Neutrophil (primary cell): ENCODE data around the gene CYP1B1.

Experiments used
- H3K27ac ChIP-seq: fragments of 200-600 bp; sonication (generic); 2 replicates; pipeline ENCODE4 v1.5.1; 2016; ENCODE audit warnings: mild to moderate bottlenecking, moderate library complexity
- H3K27me3 ChIP-seq: fragments of 200-600 bp; sonication (generic); 2 replicates; pipeline ENCODE4 v1.6.0; 2016; ENCODE audit warnings: mild to moderate bottlenecking
- H3K36me3 ChIP-seq: fragments of 200-600 bp; sonication (generic); 2 replicates; pipeline ENCODE4 v1.5.1; 2017
- H3K4me1 ChIP-seq, 2 experiments: fragments of 200-600 bp in 1 of 2; sonication (generic) in 1 of 2; 1 replicate in 1 of 2; 2 replicates in 1 of 2; pipeline versions ENCODE4 v1.5.1 to v1.6.1; 2013 to 2016; ENCODE audit warnings: low read depth in 1 of 2, low read length in 1 of 2, mild to moderate bottlenecking in 1 of 2, moderate library complexity in 1 of 2; ENCODE audit not compliant: control insufficient read depth in 1 of 2, insufficient read depth in 1 of 2
- H3K4me3 ChIP-seq, 2 experiments: fragments of 200-600 bp in 1 of 2; sonication (generic) in 1 of 2; 1 replicate in 1 of 2; 2 replicates in 1 of 2; pipeline ENCODE4 v1.5.1; 2013 to 2016; ENCODE audit warnings: low read depth in 1 of 2, low read length in 1 of 2, mild to moderate bottlenecking in 1 of 2, moderate library complexity in 1 of 2
- H3K9me3 ChIP-seq: fragments of 200-600 bp; sonication (generic); 2 replicates; pipeline ENCODE4 v1.5.1; 2016
- TF ChIP-seq, protein P1 (sequence below): fragments of 200-600 bp; sonication (generic); IDR thresholded peaks from 2 replicates; pipeline ENCODE4 v1.5.1; 2016; ENCODE audit warnings: antibody characterized with exemption

The CYP1B1 gene

DNA sequence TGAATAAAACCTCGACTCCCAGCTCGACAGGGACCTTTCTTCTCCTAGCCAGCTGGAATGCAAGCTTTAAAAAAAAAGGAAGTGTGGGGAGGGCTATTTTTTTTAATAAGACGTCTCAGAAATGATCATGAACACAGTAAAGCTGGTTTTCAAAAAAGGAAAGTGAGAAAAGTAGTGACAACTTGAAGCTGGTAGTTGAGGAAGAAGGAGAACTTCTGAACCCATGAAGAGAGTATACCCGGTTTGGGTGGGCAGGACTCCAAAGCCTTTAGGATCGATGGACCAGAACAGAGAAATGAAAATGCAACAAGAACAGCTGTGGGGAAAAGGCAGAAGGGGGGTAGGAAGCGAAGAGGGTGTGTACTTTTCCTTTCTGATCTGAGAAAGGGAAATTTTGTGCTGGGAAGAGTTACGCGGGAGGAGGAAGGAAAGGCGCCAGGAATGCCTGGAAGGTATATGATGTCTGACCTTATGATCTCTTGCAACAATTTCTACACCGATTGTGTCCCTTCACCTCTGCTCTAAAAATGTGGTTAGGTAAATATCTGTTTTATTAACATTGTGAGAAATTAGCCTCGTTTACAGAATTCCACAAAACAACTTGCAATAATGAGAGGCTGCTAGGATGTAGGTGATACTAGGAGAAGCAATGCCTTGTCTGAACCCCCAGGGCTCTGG, 22.6 kb upstream of the CYP1B1 start:
- Histone ChIP-seq H3K9me3 (no peaks in the 10 kb centered on the region), H3K36me3 (no peaks in the 10 kb centered on the region), H3K4me3 (no peak overlapping the region), H3K27ac (no peak overlapping the region), H3K27me3 (peaks cover 89% of the 10 kb centered on the region), H3K4me1 (peaks cover 6 to 7% of the 10 kb centered on the region in 2 experiments)
- TF ChIP-seq, protein P1, sequence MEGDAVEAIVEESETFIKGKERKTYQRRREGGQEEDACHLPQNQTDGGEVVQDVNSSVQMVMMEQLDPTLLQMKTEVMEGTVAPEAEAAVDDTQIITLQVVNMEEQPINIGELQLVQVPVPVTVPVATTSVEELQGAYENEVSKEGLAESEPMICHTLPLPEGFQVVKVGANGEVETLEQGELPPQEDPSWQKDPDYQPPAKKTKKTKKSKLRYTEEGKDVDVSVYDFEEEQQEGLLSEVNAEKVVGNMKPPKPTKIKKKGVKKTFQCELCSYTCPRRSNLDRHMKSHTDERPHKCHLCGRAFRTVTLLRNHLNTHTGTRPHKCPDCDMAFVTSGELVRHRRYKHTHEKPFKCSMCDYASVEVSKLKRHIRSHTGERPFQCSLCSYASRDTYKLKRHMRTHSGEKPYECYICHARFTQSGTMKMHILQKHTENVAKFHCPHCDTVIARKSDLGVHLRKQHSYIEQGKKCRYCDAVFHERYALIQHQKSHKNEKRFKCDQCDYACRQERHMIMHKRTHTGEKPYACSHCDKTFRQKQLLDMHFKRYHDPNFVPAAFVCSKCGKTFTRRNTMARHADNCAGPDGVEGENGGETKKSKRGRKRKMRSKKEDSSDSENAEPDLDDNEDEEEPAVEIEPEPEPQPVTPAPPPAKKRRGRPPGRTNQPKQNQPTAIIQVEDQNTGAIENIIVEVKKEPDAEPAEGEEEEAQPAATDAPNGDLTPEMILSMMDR = no peak

DNA sequence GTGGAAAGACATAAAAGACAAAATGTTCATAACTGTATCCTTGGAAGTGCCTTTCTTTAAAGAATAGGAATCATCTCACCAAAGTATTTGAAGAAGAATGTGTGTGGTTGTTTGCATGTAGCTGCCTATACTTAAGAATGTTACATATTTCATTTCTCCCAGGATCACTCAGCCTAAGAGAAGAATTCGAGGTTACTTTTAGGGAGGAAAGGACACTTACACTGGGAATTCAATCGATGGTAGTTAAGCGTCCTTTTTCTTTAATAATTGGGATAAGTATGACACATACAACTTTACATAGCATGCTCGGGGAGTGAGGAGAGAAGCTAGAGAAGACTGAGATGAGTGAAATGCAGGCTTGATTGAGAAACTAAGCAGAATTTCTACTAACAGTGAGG, 22.0 kb upstream of the CYP1B1 start:
- Histone ChIP-seq H3K9me3 (no peaks in the 10 kb centered on the region), H3K27me3 (peaks cover 89% of the 10 kb centered on the region), H3K36me3 (no peaks in the 10 kb centered on the region), H3K27ac (no peak overlapping the region), H3K4me1 (peaks cover 6 to 7% of the 10 kb centered on the region in 2 experiments), H3K4me3 (no peak overlapping the region)
- TF ChIP-seq, protein P1 = no peak

DNA sequence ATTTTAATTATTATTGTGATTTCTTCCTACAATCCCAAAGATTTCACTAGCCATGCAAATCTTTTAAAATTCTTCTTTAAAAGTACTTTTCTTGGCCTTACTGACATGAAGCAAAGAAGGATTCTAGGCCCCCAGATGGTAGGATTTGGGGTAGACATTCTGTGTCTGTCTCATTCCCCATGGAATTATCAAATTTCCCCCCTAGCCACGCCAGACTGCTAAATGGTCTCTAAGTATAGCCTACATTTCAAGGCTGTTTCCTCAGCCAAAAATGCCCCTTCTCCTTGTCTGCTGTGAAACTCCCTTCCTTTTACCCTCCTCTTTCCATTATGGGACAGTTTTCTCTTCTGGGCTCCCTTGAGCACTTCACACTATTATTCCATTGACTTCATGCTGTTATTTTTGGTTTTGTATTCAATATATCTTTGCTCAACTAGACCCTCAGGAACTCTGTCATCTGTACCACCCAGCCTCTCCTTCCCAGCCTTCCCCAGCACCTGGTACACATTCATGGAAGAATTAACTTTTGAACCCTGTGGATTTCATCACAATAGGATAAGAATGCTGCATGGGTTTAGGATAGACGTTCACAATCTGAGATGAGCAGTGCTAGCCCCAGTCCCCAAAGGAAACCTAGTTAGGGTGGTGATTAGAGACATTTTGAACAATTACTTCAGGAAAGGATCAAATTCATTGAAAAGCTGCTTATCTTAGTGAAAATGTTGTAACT, 21.5 kb upstream of the CYP1B1 start:
- peaks cover 88% of the 10 kb centered on the region for H3K27me3 ChIP-seq
- no peaks in the 10 kb centered on the region for H3K36me3 ChIP-seq
- H3K9me3 ChIP-seq = no peaks in the 10 kb centered on the region
- no peak overlapping the region for H3K27ac ChIP-seq
- peaks cover 6 to 7% of the 10 kb centered on the region in 2 experiments for H3K4me1 ChIP-seq
- H3K4me3 ChIP-seq = no peak overlapping the region
- TF ChIP-seq, protein P1 = no peak

DNA sequence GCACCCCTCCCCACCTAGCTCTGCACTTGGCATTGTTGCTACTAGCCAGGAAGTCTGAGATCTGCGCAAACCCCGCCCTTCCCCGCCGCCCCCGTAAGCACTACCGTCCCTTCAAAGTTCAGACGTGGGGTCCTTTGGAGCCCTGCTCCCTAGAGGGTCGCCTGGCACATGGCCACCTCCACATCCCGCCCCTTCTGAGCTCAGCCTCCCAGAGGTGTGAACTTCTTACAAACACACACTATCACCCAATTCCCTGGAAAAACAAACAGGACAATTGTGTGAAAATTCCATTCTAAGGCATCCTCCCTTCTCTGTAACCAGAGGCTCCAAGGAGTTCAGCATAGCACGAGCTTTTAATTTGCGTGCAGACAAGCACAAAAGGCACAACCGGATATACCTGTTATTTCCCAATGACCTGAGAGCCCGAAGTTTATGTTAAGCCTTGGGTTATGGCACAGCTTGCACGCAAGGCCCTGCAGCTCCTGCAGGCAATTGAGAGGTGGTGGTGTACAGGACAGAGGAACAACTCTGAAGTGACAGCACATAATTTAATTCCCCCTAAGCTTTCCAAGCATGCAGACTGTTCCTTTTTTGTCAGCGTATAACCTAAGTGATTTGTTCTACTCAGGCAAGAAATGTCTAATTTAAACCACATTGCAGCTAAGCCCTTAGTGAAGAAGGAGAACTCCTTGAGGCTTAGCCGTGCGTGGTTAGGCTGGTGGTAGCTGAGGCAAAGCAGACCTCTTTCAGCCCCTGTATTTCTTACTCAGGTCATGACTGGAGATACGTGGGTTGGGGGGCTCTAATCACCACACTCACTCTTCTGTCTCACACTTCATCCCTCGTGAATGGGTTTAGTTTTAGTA, 20.3 kb upstream of the CYP1B1 start:
- H3K4me1 ChIP-seq = peaks cover 6 to 7% of the 10 kb centered on the region in 2 experiments
- H3K4me3 ChIP-seq = no peak overlapping the region
- H3K27me3 ChIP-seq = peaks cover 87% of the 10 kb centered on the region
- H3K27ac ChIP-seq = no peak overlapping the region
- no peaks in the 10 kb centered on the region for H3K36me3 ChIP-seq
- TF ChIP-seq, protein P1 = no peak
- H3K9me3 ChIP-seq = no peaks in the 10 kb centered on the region

DNA sequence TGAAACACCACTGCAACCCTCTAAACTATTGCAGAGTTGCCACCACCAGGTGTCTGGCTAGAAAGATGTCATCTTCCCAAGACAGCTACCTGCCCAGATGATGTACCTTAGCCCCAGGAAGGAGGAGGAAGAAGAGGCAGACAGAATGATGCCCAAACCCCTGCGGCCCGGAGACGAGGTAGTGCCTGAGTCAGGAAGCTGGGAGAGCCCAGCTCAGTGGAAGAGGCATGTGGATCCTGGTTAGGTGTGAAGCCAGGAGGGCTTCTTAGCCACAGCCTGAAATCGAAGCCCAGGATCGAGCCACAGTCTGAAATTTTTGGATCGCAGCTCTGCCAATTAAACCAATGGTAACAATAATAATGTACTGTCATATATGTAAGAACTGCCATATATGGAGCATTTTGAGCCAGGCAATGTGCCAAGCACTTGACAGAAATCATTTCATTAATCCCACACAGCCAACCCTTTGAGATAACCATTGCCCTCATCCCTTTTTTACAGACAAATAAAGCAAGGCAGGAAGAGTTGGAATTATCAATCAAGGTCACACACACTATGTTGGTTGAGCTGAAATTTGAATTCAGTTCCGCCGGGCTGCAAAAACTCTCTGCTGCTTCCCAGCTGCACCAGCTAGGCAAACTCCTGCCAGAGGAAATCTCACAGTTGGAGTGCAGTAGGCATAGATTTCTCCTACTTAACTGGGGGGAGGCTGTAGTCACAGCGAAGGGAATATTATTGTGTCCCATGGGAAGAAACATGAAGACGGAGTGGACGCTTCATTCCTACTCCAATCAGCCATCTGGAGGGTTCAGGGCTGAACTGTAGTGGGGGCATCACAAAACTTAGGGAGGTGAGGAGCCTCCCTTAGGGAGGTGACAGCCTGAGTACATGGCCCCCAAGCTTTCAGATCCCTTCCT, 19.4 kb upstream of the CYP1B1 start:
- Histone ChIP-seq H3K27ac (no peak overlapping the region), H3K9me3 (no peaks in the 10 kb centered on the region), H3K36me3 (no peaks in the 10 kb centered on the region), H3K4me1 (peaks cover 6 to 7% of the 10 kb centered on the region in 2 experiments), H3K27me3 (peaks cover 87% of the 10 kb centered on the region), H3K4me3 (no peak overlapping the region)
- TF ChIP-seq, protein P1 = no peak
